Astrocyte (in vitro differentiated cells and primary cell): ENCODE data around the gene TGM2. TPM values are rescaled to one million over a fixed set of nuclear protein-coding genes. Genes with fewer than 3 reads are reported as not detected.
A peak's percentile ranks its signal among the peaks of the same experiment; 100 is the strongest.

Experiments used
- DNase-seq: peaks from one replicate; pipeline ENCODE4 v3.0.0-alpha.2; 2010; ENCODE audit warnings: low read depth
- FAIRE-seq: peaks from 2 replicates; lab custom pipeline; 2011; peaks lifted over from hg19 to GRCh38; lab: Jason Lieb, UNC
- H2AFZ ChIP-seq: 2 replicates; pipeline ENCODE4 v1.6.0; 2012; ENCODE audit warnings: low read depth, low read length, inconsistent platforms
- H3K27ac ChIP-seq: 2 replicates; pipeline ENCODE4 v1.5.1; 2011; ENCODE audit warnings: low read depth, low read length, inconsistent platforms
- H3K27me3 ChIP-seq: 2 replicates; pipeline ENCODE4 v1.6.0; 2011; ENCODE audit warnings: low read length, inconsistent platforms; ENCODE audit not compliant: insufficient read depth
- H3K36me3 ChIP-seq: 2 replicates; pipeline ENCODE4 v1.5.1; 2011; ENCODE audit warnings: low read length, inconsistent platforms; ENCODE audit not compliant: insufficient read depth
- H3K4me1 ChIP-seq: 2 replicates; pipeline ENCODE4 v1.5.1; 2011; ENCODE audit warnings: low read length, inconsistent platforms; ENCODE audit not compliant: insufficient read depth
- H3K4me2 ChIP-seq: 2 replicates; pipeline ENCODE4 v1.6.0; 2012; ENCODE audit warnings: low read length, inconsistent platforms
- H3K4me3 ChIP-seq: 2 replicates; pipeline ENCODE4 v1.5.1; 2011; ENCODE audit warnings: low read depth, mild to moderate bottlenecking, low read length, inconsistent platforms; ENCODE audit not compliant: insufficient read depth
- H3K79me2 ChIP-seq: 2 replicates; pipeline ENCODE4 v1.6.0; 2012; ENCODE audit warnings: mild to moderate bottlenecking, low read length, inconsistent platforms; ENCODE audit not compliant: insufficient read depth
- H3K9ac ChIP-seq: 2 replicates; pipeline ENCODE4 v1.6.0; 2012; ENCODE audit warnings: mild to moderate bottlenecking, low read length, inconsistent platforms
- H3K9me3 ChIP-seq: 2 replicates; pipeline ENCODE4 v1.5.1; 2012; ENCODE audit warnings: low read depth, mild to moderate bottlenecking, low read length, inconsistent platforms; ENCODE audit not compliant: insufficient read depth
- H4K20me1 ChIP-seq: 2 replicates; pipeline ENCODE4 v1.6.0; 2012; ENCODE audit warnings: low read length, inconsistent platforms; ENCODE audit not compliant: insufficient read depth
- H3K27ac Mint-ChIP-seq: one replicate; pipeline ENCODE4 v1.8.0; 2021; ENCODE audit warnings: mild to moderate bottlenecking, mixed read lengths; ENCODE audit not compliant: unreplicated experiment
- H3K27me3 Mint-ChIP-seq: one replicate; pipeline ENCODE4 v1.8.0; 2021; ENCODE audit warnings: low read depth, mixed read lengths; ENCODE audit not compliant: unreplicated experiment
- H3K36me3 Mint-ChIP-seq: one replicate; pipeline ENCODE4 v1.8.0; 2021; ENCODE audit warnings: low read depth, mixed read lengths; ENCODE audit not compliant: unreplicated experiment
- H3K4me1 Mint-ChIP-seq: one replicate; pipeline ENCODE4 v1.8.0; 2021; ENCODE audit warnings: low read depth, mixed read lengths; ENCODE audit not compliant: unreplicated experiment
- H3K4me3 Mint-ChIP-seq: one replicate; pipeline ENCODE4 v1.8.0; 2021; ENCODE audit warnings: mild to moderate bottlenecking, moderate library complexity, mixed read lengths; ENCODE audit not compliant: unreplicated experiment
- H3K9me3 Mint-ChIP-seq: one replicate; pipeline ENCODE4 v1.8.0; 2021; ENCODE audit warnings: mild to moderate bottlenecking, mixed read lengths; ENCODE audit not compliant: unreplicated experiment
- CTCF ChIP-seq: IDR thresholded peaks from 2 replicates; pipeline ENCODE4 v1.5.1; 2011; ENCODE audit warnings: low read depth, mild to moderate bottlenecking, inconsistent platforms, low read length, moderate library complexity; ENCODE audit not compliant: insufficient read depth
- EZH2 ChIP-seq: IDR thresholded peaks from 2 replicates; pipeline ENCODE4 v1.6.1; 2012; ENCODE audit warnings: mild to moderate bottlenecking, low read length, inconsistent platforms; ENCODE audit not compliant: insufficient read depth
- total RNA-seq: library from RNA; stranded (reverse); gene quantifications from 2 replicates; pipeline ENCODE4 v1.2.1, GENCODE V29; 2021

The TGM2 gene
- total RNA-seq, 1 donor from 2014 or later = 98.9 TPM

GRCh38 chr20:38141889-38142494 lies 23.1 kb downstream of the TGM2 start:
- no peak overlapping the region for H2AFZ ChIP-seq
- peaks cover 5% of the 10 kb centered on the region for H3K9me3 Mint-ChIP-seq
- H3K4me3 ChIP-seq = no peak overlapping the region
- no peaks in the 10 kb centered on the region for H3K9me3 ChIP-seq
- no peaks in the 10 kb centered on the region for H4K20me1 ChIP-seq
- H3K4me2 ChIP-seq = no peak overlapping the region
- H3K79me2 ChIP-seq = no peaks in the 10 kb centered on the region
- H3K27me3 Mint-ChIP-seq = no peaks in the 10 kb centered on the region
- peaks cover 12% of the 10 kb centered on the region for H3K36me3 Mint-ChIP-seq
- DNase-seq (no peak), FAIRE-seq (no peak)
- H3K4me1 ChIP-seq = peaks cover 26% of the 10 kb centered on the region
- no peak overlapping the region for H3K27ac Mint-ChIP-seq
- no peak overlapping the region for H3K27ac ChIP-seq
- no peak overlapping the region for H3K4me3 Mint-ChIP-seq
- no peak overlapping the region for H3K9ac ChIP-seq
- peaks cover 42% of the 10 kb centered on the region for H3K36me3 ChIP-seq
- peaks cover 31% of the 10 kb centered on the region for H3K4me1 Mint-ChIP-seq
- H3K27me3 ChIP-seq = no peaks in the 10 kb centered on the region
- TF ChIP-seq CTCF = no peak
- TF ChIP-seq EZH2 = no peak

GRCh38 chr20:38141204-38141888 lies 23.7 kb downstream of the TGM2 start:
- DNase-seq (peak; percentile 22), FAIRE-seq (no peak)
- Histone ChIP-seq H3K4me2 (no peak overlapping the region), H3K4me1 (peaks cover 26% of the 10 kb centered on the region), H3K9me3 (no peaks in the 10 kb centered on the region), H2AFZ (no peak overlapping the region), H3K4me3 (no peak overlapping the region), H3K27me3 (no peaks in the 10 kb centered on the region), H3K27ac (no peak overlapping the region), H3K9ac (no peak overlapping the region), H4K20me1 (no peaks in the 10 kb centered on the region), H3K79me2 (no peaks in the 10 kb centered on the region), H3K36me3 (peaks cover 40% of the 10 kb centered on the region)
- Mint-ChIP-seq H3K4me1 (peaks cover 31% of the 10 kb centered on the region), H3K9me3 (peaks cover 5% of the 10 kb centered on the region), H3K27me3 (no peaks in the 10 kb centered on the region), H3K27ac (no peak overlapping the region), H3K4me3 (no peak overlapping the region), H3K36me3 (peaks cover 11% of the 10 kb centered on the region)
- TF ChIP-seq CTCF (no peak), EZH2 (no peak)
